GM12865 (cell line): ENCODE measurements around the gene ADAMTS18.

Experiments used
- DNase-seq: peaks from one replicate; pipeline ENCODE4 v3.0.0; 2010; ENCODE audit warnings: low read depth
- H3K4me3 ChIP-seq: 2 replicates; pipeline ENCODE4 v1.5.1; 2011; ENCODE audit warnings: mild to moderate bottlenecking, low read depth, low read length, control low read depth
- CTCF ChIP-seq: IDR thresholded peaks from 2 replicates; pipeline ENCODE4 v1.5.1; 2011; ENCODE audit warnings: low read length, control low read depth, low read depth, inconsistent platforms; ENCODE audit not compliant: insufficient read depth; ENCODE audit errors: missing control alignments

Gene ADAMTS18

GRCh38 chr16:77449208-77449607 is 14.4 kb upstream of the ADAMTS18 start:
- H3K4me3 ChIP-seq = no peak overlapping the region
- DNase-seq = no peak
- TF ChIP-seq CTCF = no peak

GRCh38 chr16:77445324-77445723 is 10.5 kb upstream of the ADAMTS18 start:
- TF ChIP-seq CTCF = no peak
- no peak overlapping the region for H3K4me3 ChIP-seq
- DNase-seq = no peak

- no peak overlapping the region for H3K4me3 ChIP-seq
- DNase-seq = no peak
- no peak for TF ChIP-seq CTCF
Measured at GRCh38 chr16:77444147-77444460, 9.3 kb upstream of the ADAMTS18 start.

GRCh38 chr16:77443357-77444146 is 8.7 kb upstream of the ADAMTS18 start:
- no peak for DNase-seq
- TF ChIP-seq CTCF = no peak
- H3K4me3 ChIP-seq = no peak overlapping the region

- TF ChIP-seq CTCF = no peak
Measured at GRCh38 chr16:77442078-77442477, 7.2 kb upstream of the ADAMTS18 start.

GRCh38 chr16:77439106-77439505 is 4.3 kb upstream of the ADAMTS18 start:
- DNase-seq = no peak
- TF ChIP-seq CTCF = no peak
- H3K4me3 ChIP-seq = no peak overlapping the region

More at GRCh38 chr16:77442078-77442477, 7.2 kb upstream of the ADAMTS18 start:
- DNase-seq = no peak
- no peak overlapping the region for H3K4me3 ChIP-seq

- no peak for DNase-seq
- H3K4me3 ChIP-seq = no peak overlapping the region
- no peak for TF ChIP-seq CTCF
Measured at GRCh38 chr16:77437859-77438258, 3.0 kb upstream of the ADAMTS18 start.
